ENCODE measurements around the gene PTPN9.
"Not testable (repeated sequence)": the region's sequence is repeated elsewhere in the genome, so short reads cannot be mapped to it uniquely, and the experiment has no call there.

The PTPN9 gene

DNA sequence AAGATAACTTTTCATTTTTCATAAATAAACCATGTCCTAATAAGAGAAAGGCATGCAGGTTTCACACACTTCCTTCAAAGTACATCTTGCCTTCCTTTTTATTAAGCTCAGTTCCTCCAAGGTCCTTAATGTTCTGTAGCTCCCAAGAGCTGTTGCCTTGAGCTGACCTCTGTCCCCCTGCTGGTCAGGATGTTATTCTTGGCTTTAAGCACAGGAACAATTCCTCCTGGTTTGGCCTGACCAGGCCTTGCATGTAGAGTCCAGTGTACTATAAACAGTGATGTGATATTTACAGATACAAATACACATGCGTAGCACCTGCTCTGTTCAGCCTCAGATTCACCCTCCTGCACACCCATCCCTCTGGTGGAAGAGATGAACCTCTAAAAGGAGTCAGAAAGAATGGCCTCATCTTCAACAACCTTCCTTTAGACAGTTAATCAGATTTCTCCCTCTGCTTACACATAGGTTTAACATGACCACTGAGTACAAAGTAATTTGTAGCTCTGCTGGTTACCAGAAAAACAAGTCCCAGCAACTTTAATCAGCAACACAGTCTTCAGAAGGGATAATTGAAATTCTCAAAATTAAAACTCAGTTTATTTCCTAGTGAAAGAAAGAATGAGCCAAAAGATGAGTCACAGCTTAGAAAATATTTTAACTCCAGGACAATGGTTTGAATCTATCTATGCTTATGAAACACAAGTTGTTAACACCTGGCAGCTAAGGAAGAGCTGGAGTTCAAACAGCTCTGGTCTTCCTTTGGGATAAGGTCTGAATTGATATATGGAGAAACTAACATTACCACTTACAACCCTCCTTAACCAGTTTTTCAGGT lies 46.5 kb downstream of the PTPN9 start:
- no peak for DNase-seq (ENCODE audit: low read depth in 3 of 3, low spot score in 1 of 3)

- no peak for DNase-seq (ENCODE audit: low read depth in 3 of 3, low spot score in 1 of 3)
Observed at GRCh38 chr15:75531041-75531450, 48.1 kb downstream of the PTPN9 start.

DNA sequence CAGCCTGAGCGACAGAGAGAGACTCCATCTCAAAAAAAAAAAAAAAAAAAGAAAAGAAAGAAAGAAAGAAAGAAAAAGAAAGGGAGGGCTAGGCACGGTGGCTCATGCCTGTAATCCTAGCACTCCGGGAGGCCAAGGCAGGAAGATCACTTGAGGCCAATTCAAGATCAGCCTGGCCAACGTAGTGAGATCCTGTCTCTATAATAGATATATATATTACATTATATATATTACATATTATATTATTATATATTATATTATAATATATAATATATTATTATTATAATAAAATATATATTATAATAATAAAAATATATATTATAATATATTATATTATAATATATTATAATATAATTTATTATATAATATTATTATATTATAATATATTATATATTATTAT lies 48.9 kb downstream of the PTPN9 start:
- DNase-seq (ENCODE audit: low read depth in 3 of 3, low spot score in 1 of 3), result no peak

GRCh38 chr15:75525756-75526155 lies 53.4 kb downstream of the PTPN9 start:
- DNase-seq (ENCODE audit: low read depth in 3 of 3, low spot score in 1 of 3), result not testable (repeated sequence)

GRCh38 chr15:75523011-75523410 lies 56.1 kb downstream of the PTPN9 start:
- no peak for DNase-seq (ENCODE audit: low read depth in 3 of 3, low spot score in 1 of 3)

- DNase-seq (ENCODE audit: low read depth in 3 of 3, low spot score in 1 of 3), result no peak
Observed at GRCh38 chr15:75517233-75517632, 61.9 kb downstream of the PTPN9 start.

DNA sequence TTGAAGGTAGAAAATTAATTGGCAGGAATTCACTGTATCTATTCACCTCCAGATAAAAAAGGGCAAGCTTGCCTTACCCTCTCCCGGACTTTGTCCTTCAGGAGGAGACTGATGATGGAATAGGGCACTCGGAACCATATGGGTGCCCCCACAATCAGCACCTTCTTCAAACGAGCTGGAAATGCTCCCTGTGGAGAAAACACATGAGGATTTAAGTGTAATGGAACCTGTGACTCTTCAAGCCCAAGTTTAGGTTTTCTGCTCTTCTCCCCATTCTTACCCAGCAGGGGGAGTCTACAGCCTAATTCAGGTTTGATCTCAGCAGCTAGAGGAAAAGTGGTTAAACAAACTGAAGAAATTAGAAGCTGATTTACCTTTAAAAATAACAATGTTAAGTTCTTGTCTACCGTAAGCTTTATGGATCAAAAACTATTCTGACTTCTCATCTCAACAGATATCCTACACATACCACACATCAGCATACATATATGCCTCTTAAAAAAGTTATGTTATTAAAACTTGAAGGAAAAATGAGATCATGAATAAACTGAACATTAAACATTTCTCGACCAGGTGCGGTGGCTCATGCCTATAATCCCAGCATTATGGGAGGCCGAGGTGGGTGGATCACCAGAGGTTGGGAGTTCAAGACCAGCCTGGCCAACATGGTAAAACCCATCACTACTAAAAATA lies 70.1 kb downstream of the PTPN9 start:
- DNase-seq (ENCODE audit: low read depth in 3 of 3, low spot score in 1 of 3), result no peak

GRCh38 chr15:75502360-75502759 lies 76.8 kb downstream of the PTPN9 start:
- DNase-seq (ENCODE audit: low read depth in 3 of 3, low spot score in 1 of 3), result no peak

GRCh38 chr15:75493732-75494131 lies 85.4 kb downstream of the PTPN9 start:
- DNase-seq (ENCODE audit: low read depth in 3 of 3, low spot score in 1 of 3), result no peak

- no peak for DNase-seq (ENCODE audit: low read depth in 3 of 3, low spot score in 1 of 3)
Observed at GRCh38 chr15:75483961-75484360, 95.2 kb downstream of the PTPN9 start.

DNA sequence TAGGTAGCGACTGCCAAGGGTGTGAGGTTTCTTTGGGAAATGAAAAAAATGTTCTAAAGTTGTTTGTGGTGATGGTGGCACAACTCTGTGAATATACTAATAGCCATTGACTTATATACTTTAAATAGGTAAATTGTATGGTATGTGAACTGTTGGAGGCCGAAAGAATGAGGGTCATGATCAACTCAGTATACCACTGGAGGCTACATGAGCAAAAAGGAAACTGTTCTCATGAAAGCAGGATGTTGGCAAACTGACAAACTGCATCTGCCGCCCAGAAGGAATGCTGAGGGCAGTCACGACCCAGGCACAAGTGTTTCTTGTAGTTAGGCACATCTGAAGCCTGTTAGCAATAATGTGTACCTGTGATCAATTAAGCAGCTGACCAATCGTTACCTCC lies 95.6 kb downstream of the PTPN9 start:
- DNase-seq (ENCODE audit: low read depth in 3 of 3, low spot score in 1 of 3), result not testable (repeated sequence)

GRCh38 chr15:75483106-75483505 lies 96.0 kb downstream of the PTPN9 start:
- DNase-seq (ENCODE audit: low read depth in 3 of 3, low spot score in 1 of 3), result no peak

DNA sequence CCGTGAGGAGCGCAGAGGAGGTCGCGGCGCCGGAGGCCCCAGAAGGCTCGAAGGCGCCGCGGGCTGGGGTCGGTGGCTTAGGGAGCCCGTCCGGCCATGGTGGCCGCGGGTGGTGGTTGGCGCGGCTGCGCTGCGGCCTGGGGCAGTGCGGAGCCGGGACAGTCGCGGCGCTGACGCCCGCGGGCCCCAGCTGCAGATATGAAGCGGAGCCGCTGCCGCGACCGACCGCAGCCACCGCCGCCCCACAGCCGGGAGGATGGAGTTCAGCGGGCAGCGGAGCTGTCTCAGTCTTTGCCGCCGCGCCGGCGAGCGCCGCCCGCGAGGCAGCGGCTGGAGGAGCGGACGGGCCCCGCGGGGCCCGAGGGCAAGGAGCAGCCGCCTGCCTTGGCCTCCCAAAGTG lies 98.7 kb downstream of the PTPN9 start:
- not testable (repeated sequence) for DNase-seq (ENCODE audit: low read depth in 3 of 3, low spot score in 1 of 3)

- no peak for DNase-seq (ENCODE audit: low read depth in 3 of 3, low spot score in 1 of 3)
Observed at GRCh38 chr15:75479670-75480069, 99.4 kb downstream of the PTPN9 start.

DNA sequence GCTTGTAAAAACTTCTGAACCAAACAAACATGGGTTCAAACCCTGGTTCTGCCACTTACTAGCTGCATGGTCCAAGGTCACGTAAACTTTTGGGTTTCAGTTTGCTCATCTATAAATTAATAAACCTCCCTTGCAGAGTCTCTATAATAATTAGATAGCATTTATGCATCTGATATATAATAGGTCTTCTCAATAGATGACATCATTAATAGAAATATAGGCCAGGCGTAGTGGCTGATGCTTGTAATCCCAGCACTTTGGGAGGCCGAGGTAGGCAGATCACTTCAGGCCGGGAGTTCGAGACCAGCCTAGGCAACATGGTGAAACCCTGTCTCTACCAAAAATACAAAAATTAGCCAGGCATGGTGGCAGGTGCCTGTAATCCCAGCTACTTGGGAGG lies 102.0 kb downstream of the PTPN9 start:
- DNase-seq (ENCODE audit: low read depth in 3 of 3, low spot score in 1 of 3), result not testable (repeated sequence)

- no peak for DNase-seq (ENCODE audit: low read depth in 3 of 3, low spot score in 1 of 3)
Observed at GRCh38 chr15:75468913-75469598, 110.1 kb downstream of the PTPN9 start.

GRCh38 chr15:75460646-75461045 lies 118.5 kb downstream of the PTPN9 start:
- no peak for DNase-seq (ENCODE audit: low read depth in 3 of 3, low spot score in 1 of 3)

- no peak for DNase-seq (ENCODE audit: low read depth in 3 of 3, low spot score in 1 of 3)
Observed at GRCh38 chr15:75459581-75459980, 119.5 kb downstream of the PTPN9 start.

- no peak for DNase-seq (ENCODE audit: low read depth in 3 of 3, low spot score in 1 of 3)
Observed at GRCh38 chr15:75456710-75457109, 122.4 kb downstream of the PTPN9 start.

GRCh38 chr15:75455982-75456531 lies 123.1 kb downstream of the PTPN9 start:
- DNase-seq (ENCODE audit: low read depth in 3 of 3, low spot score in 1 of 3), result peak in 1 of 3 donors; percentile 18

DNA sequence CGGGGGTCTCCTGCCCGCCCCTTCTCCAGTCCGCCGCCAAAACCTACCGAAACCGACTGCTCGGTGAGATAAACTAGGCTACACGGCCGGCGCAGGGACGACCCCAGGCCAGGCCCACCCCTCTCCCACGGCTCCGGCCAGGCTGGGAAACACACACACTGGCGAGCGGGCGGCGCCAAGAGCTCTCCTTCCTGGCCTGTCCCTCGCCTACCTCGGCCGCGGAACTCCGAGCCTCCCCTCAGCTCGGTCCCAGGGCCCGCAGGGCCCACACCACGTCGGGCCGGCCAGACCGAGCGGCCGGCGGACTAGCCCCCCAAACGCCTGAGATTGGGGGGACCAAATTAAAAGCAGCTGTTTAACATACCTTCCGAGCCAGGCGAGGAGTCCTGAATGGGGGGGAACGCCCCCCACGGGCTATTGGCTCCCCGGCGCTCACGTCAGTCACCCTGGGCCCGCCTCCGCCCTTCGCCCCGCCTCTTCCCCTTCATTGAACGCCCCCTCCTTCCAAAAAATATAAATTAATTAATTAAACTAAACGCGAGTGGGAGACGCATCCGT lies 123.6 kb downstream of the PTPN9 start:
- DNase-seq (ENCODE audit: low read depth in 3 of 3, low spot score in 1 of 3), result peak; percentile 59 to 85 (median 62)

Data from stimulated activated CD4-positive, alpha-beta T cell treated with anti-CD3 and anti-CD28 coated beads, TNF-alpha, amount 100 ng/mL, for 1 hour (primary cell).